Measurements from ENCODE around the gene UCN3.

DNA sequence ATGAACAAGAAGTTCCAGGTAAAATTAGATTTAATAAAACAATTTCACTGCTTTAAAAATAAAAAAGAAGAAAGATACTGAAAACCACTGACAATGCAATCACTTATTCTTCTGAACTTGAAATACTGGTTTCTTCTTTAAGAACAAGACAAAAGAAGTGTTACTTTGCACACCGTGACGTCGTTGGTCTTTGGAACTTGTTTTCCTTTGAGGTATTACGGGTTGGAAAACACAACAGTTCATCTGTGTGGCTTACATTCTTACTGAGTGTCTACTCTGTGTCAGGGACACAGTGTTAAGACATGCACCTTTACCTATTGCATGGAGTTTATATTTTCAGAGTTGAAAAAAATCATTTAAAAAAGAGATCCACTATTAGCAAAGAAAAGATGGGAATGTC is 41.3 kb upstream of the UCN3 start:
- TF ChIP-seq CTCF (IDR thresholded peaks at IDR 0.05): no peak
- no peak for TF ChIP-seq POLR2AphosphoS5 (IDR thresholded peaks at IDR 0.05; ENCODE audit: insufficient read depth in 1 of 2, low read depth in 1 of 2)

All from vagina (tissue), 2 donors.